HFFc6 (cell line): ENCODE results near the gene EPHB1. TPM values are rescaled to one million over a fixed set of nuclear protein-coding genes. Genes with fewer than 3 reads are reported as not detected.

ENCODE experiments used
- DNase-seq: peaks from one replicate; pipeline ENCODE4 v3.0.0-alpha.2; 2018
- H3K27ac Mint-ChIP-seq: 2 replicates; pipeline ENCODE4 v1.8.0; 2020; ENCODE audit warnings: mild to moderate bottlenecking, mixed read lengths
- H3K27me3 Mint-ChIP-seq: 2 replicates; pipeline ENCODE4 v1.8.0; 2021; ENCODE audit warnings: mild to moderate bottlenecking, moderate library complexity, mixed read lengths; ENCODE audit not compliant: insufficient read depth
- H3K36me3 Mint-ChIP-seq: 2 replicates; pipeline ENCODE4 v1.8.0; 2021; ENCODE audit warnings: low read depth, mixed read lengths
- H3K4me1 Mint-ChIP-seq: 2 replicates; pipeline ENCODE4 v1.8.0; 2020; ENCODE audit warnings: low read depth, mixed read lengths
- H3K4me3 Mint-ChIP-seq: 2 replicates; pipeline ENCODE4 v1.8.0; 2020; ENCODE audit warnings: mild to moderate bottlenecking, moderate library complexity, mixed read lengths
- H3K9me3 Mint-ChIP-seq: 2 replicates; pipeline ENCODE4 v1.8.0; 2020; ENCODE audit warnings: mild to moderate bottlenecking, mixed read lengths
- CTCF ChIP-seq: fragments of 200-600 bp; sonication (generic); IDR thresholded peaks from 2 replicates; pipeline ENCODE4 v1.5.0; 2021; ENCODE audit warnings: antibody characterized with exemption, mild to moderate bottlenecking
- total RNA-seq, 6 experiments: library from RNA; stranded (reverse); fragmentation: NEBNext Ultra II Directional; extraction: Animal tissue kit (Norgen Biotek cat#: 25700); gene quantifications; 2 replicates in 1 of 6; 3 replicates in 5 of 6; pipeline ENCODE4 v1.2.3, GENCODE V29; 2021

EPHB1 gene
- total RNA-seq, 6 experiments from 2014 or later, result 0.88 to 2.6 (median 1.0) TPM

- Mint-ChIP-seq H3K27ac (no peak overlapping the region), H3K4me3 (no peak overlapping the region), H3K27me3 (peaks cover 2% of the 10 kb centered on the region; the same call in 1 of the 2 replicates), H3K9me3 (no peaks in the 10 kb centered on the region), H3K4me1 (no peaks in the 10 kb centered on the region), H3K36me3 (no peaks in the 10 kb centered on the region)
- DNase-seq, result no peak
- TF ChIP-seq CTCF, result no peak
These were observed 62.8 kb downstream of the EPHB1 start for GRCh38 chr3:134857776-134858362.

GRCh38 chr3:134858441-134859035 lies 63.5 kb downstream of the EPHB1 start:
- no peak for DNase-seq
- Mint-ChIP-seq H3K36me3 (no peaks in the 10 kb centered on the region), H3K27ac (no peak overlapping the region), H3K27me3 (peaks cover 3% of the 10 kb centered on the region; the same call in 1 of the 2 replicates), H3K4me1 (no peaks in the 10 kb centered on the region), H3K9me3 (no peaks in the 10 kb centered on the region), H3K4me3 (no peak overlapping the region)
- TF ChIP-seq CTCF, result no peak

- no peak overlapping the region for H3K27ac Mint-ChIP-seq
- no peaks in the 10 kb centered on the region for H3K9me3 Mint-ChIP-seq
- peaks cover 5% of the 10 kb centered on the region; the same call in 1 of the 2 replicates for H3K27me3 Mint-ChIP-seq
- no peak overlapping the region for H3K4me3 Mint-ChIP-seq
- H3K4me1 Mint-ChIP-seq, result no peaks in the 10 kb centered on the region
- H3K36me3 Mint-ChIP-seq, result no peaks in the 10 kb centered on the region
- no peak for TF ChIP-seq CTCF
- DNase-seq, result no peak
These were observed 64.3 kb downstream of the EPHB1 start for GRCh38 chr3:134859341-134859740.

GRCh38 chr3:134860141-134860540 lies 65.1 kb downstream of the EPHB1 start:
- no peak for DNase-seq
- Mint-ChIP-seq H3K4me1 (no peaks in the 10 kb centered on the region), H3K27me3 (peaks cover 5% of the 10 kb centered on the region; the same call in 1 of the 2 replicates), H3K9me3 (no peaks in the 10 kb centered on the region), H3K36me3 (no peaks in the 10 kb centered on the region), H3K27ac (no peak overlapping the region), H3K4me3 (no peak overlapping the region)
- TF ChIP-seq CTCF, result no peak

GRCh38 chr3:134863915-134864314 lies 68.9 kb downstream of the EPHB1 start:
- TF ChIP-seq CTCF, result no peak
- H3K27me3 Mint-ChIP-seq, result peaks cover 7% of the 10 kb centered on the region
- no peaks in the 10 kb centered on the region for H3K4me1 Mint-ChIP-seq
- H3K27ac Mint-ChIP-seq, result no peak overlapping the region
- H3K9me3 Mint-ChIP-seq, result no peaks in the 10 kb centered on the region
- no peak for DNase-seq
- H3K4me3 Mint-ChIP-seq, result no peak overlapping the region
- no peaks in the 10 kb centered on the region for H3K36me3 Mint-ChIP-seq
